GM18511 (cell line): Measurements from ENCODE around the gene FHIT.

ENCODE experiments used
- ATAC-seq: cut with Tn5 transposase; IDR thresholded peaks from one replicate; pipeline ENCODE4 v1.9.1; 2021; ENCODE audit warnings: mild to moderate bottlenecking, moderate library complexity; ENCODE audit not compliant: unreplicated experiment

Gene FHIT

DNA sequence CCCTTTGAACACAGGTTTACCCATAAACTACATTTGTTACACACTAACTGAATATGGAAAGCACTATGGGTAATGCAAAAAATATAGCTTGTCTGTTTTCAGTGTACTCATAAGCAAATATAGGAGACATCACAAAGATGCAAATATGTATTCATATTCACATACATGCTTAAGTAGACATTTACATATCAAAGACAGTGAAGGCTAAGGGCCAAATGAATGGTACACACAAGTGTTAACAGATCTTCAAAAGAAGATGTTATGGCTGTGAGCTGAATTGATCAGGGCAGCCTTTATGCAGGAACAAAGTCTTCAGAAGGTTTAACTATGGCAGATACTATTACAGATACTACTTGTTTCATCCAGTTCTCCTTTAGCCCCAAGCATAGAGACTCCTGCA is 384.1 kb downstream of the FHIT start:
- no peak for ATAC-seq

DNA sequence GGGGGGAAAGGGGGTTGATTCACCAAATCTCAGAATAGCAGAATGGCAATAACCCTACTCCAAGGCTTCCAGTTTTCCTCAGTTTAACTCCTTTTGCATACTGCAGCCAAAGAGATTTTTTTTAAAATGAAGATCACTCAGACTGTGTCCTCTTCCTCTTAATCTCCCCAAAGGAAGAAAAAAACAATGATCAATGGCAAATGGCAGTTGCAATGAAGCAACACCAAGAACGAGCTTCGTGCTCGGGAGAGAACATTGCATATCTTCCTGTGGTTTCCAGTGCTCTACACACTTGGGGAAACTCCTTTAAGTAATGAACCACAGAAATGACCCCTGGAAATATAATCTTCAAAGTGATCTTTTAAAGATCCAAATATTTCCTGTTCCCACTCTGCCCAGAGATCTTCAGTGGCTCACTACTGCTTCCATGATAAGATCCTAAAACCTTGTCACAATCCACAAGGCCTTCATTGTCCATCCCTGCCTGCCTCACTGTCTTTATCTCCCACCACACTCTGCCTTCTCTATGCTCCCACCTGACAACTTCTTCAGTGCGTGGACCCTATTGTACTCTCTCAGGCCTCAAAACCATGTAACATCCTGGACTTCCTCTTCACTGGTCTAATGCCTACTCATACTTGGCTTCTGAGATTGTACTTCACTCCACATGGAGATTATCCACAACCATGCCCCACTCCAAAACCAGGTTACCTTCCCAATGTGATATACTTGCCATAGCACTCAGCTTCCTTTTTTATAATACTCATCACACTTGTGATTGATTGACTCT is 394.8 kb downstream of the FHIT start:
- ATAC-seq, result no peak

DNA sequence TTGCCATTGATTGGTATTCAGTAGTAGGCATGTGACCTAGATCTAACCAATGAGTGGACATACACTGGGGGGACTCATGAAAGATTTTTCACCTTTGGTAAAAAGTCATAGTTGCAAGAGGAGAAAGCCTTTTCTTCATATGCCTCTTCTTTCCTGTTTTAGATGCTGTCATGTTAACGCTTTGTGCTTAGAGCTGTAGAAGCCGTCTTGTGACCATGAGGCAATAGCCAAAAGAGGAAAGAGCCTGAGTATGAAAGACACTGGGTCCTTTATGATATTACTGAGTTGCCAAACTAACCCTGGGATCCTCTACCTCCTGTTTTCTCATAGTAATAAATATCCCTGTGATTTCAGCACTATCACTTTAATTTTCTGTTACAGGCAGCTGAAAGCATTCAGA is 396.0 kb downstream of the FHIT start:
- ATAC-seq, result no peak

- no peak for ATAC-seq
Measured at GRCh38 chr3:60854791-60855190, 396.5 kb downstream of the FHIT start.

DNA sequence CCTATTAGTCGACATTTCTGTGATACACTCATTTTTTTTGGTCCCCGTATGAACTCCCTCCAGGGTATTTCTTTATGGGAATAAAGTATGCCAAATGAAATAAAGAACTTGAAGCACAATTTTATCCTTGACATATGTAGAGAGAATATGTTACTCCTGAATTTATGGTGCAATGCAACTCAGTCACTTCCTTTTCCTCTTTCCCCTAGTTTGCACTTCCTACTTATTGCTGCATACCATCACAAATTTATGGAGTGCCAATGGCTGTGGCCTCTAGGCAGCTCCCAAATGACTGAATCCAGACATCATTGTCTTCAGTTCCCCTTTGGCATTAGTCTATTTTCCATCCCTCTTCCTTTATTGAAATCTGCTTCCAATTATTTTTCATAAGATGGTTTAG is 403.5 kb downstream of the FHIT start:
- no peak for ATAC-seq

DNA sequence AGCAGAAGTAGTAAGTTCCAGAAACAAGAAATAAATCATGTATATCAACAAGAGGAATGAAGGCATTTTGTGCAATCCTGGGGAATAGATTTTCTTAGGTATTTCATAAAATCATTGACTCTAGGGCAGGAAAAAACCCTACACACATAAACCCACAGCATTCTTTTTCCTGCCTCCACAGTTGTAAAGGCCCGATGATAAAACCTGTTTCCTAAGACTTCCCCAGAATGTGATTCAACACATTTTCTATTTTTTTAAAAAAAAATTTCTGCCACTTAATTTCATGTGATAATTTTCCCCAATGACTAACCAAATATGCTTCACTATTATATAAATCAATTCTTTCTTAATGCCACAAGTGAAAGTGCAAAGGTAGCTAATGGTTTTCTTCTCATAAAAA is 407.0 kb downstream of the FHIT start:
- ATAC-seq, result no peak

GRCh38 chr3:60841355-60841754 is 409.9 kb downstream of the FHIT start:
- ATAC-seq, result no peak

- ATAC-seq, result no peak
Measured at GRCh38 chr3:60839246-60839645, 412.0 kb downstream of the FHIT start.

GRCh38 chr3:60835796-60836195 is 415.5 kb downstream of the FHIT start:
- no peak for ATAC-seq

DNA sequence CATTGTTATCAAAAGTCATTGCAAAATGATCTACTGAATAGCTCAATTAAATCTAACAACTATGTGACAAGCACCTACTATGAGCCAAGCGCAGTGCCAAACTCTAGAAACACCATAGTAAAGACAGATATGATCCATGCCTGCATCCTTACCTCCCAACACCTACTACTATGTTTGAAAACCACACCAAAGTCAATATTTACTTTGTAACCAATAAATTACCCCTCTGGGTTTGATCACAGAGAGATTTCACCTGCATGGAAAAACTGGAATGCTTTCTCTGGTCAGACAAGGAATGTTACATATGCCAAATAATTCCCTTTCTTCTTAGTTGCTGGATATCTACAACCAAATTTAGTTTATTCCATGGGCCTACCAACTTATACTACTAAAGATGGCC is 422.2 kb downstream of the FHIT start:
- ATAC-seq, result no peak

DNA sequence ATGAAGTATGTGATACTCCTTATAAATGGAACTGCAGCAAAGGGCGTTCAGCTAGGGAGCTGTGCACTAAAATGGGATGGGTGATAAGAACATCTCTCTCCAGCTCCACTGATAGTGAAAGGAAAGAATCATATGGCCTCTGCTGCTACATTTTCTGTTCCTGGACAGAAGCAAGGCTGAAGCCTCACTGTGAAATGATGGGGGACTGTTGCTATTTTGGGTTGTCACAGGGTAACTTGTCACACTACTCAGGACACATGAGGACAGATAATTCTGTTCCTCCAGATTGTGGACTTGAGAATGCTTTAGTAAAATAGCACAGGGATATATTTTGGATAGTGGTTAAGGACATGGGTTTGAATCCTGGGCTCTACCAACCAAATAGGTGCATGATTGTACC is 423.6 kb downstream of the FHIT start:
- ATAC-seq, result no peak

- no peak for ATAC-seq
Measured at GRCh38 chr3:60826511-60826910, 424.7 kb downstream of the FHIT start.

DNA sequence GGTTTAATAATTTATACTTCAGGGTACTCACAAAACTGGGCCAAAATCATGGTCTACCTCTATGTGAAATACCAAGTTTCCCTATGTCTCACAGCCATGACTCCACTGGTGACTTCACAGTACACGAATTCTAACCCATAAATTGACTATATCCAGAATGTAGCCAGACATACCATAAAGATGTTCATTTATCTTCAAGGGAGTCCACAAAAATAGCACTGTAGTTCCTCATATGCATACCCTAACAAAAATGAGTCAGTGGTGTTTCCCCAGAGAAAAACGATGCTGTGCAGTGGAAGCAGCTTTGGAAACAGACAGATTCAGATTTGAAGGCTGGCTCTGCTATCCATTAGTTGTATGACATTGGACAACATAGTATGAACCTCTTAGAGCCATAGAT is 438.8 kb downstream of the FHIT start:
- peak; percentile 60 for ATAC-seq

- no peak for ATAC-seq
Measured at GRCh38 chr3:60810881-60811280, 440.4 kb downstream of the FHIT start.

- ATAC-seq, result no peak
Measured at GRCh38 chr3:60809857-60810610, 441.2 kb downstream of the FHIT start.

DNA sequence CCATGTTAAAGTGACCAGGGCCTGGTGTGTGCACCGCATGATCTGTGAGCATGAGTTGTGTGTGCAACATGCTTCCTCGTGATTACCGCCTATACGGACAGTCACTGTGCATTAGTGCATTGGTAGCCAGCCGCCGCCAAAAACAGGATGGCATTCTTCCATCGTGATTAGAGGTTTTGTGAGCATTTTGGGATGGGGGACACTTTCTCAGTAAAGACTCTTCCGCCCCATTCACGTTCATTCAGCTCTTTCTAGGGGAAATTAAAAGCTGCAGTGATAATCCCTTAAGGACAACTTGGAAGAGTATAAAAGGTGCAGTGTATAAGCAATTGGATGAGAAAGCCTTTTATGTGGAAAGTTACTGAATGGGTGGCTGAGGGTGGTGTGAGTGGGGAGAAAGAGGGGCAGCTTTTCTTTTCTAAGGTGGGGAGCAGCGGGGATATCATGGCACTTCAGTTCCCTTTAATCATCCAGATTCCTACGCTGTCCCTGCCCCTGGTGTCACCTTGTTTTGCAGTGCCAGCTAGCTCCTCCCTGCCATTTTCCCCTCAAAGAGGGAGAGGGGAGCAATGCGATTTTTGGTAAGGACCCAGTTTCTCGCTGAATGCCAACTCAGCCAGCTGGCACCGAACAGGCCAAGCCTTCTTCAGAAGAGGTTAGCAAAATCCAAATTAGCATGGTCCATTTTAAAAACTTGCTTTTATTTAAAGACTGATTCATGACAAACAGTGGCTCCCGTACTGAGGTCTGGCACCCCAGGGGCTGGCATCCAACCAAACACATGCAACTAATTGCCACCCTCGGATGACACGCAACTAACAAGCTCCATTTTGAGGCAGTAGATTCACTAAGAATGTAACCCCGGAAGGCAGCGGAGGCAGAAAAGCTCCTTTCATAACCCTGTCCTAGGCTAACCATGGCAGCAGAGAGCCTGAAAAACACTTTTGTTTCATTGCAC is 447.8 kb downstream of the FHIT start:
- ATAC-seq, result no peak

DNA sequence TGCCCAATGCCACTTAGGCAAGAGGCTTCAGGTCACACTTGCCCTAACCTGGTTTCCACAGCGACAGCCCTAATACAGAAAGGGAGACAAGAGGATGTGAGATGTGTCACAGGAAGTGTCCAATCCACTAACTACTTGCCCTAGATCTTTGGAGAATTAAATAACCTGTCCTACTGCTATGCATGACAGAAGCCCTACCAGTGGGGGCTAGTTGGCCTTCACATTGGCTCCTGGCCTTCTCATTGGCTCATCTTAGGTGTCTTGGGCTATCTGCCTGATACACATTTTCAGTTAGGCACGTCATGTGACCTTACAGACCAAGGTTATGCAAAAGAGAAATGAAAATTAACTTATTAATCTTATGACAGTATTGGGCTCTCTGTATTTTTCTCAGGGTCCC is 449.9 kb downstream of the FHIT start:
- no peak for ATAC-seq

DNA sequence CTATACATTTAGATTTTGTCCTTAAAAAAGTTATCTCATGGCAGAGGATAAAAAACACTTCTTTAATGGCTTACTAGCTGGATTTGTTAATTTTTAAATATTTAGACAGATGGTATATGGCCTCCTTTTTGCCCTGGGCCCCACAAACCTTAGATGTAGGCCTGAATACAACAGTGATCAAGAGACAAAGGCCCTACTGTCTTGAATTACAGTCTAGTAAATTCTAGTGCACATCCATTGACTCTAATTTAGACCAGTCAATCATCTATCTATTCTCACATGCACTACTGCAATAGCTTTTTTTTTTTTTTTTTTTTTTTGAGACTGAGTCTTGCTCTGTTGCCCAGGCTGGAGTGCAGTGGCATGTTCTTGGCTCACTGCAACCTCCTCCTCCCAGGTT is 452.8 kb downstream of the FHIT start:
- no peak for ATAC-seq

DNA sequence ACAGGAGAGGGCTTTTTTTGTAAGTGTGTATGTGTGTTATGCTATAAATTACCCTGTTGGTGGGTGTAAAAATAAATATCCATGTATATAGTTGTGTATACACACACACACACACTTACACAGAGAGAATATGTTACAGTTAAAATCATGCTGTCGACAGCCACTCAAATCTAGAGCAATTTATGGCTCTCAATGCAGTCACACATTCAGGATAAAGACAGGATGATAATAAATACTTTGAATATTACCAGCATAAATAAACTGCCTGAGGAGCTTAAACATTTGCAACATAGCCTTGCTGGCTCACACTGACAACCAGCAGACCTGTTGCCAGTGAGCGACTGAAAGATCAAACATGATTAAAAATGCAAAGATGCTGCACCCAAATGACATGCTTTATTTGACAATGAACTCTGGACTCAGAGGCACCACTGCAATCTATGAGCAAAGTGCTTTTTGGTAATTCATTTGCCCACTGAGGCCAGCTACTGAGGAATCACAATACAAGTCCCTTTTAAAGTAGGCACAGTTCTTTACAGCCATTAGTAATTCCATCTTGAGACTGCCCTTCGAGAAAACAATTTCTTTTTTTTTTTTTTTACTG is 458.9 kb downstream of the FHIT start:
- ATAC-seq, result no peak

- no peak for ATAC-seq
Measured at GRCh38 chr3:60788185-60788584, 463.1 kb downstream of the FHIT start.

DNA sequence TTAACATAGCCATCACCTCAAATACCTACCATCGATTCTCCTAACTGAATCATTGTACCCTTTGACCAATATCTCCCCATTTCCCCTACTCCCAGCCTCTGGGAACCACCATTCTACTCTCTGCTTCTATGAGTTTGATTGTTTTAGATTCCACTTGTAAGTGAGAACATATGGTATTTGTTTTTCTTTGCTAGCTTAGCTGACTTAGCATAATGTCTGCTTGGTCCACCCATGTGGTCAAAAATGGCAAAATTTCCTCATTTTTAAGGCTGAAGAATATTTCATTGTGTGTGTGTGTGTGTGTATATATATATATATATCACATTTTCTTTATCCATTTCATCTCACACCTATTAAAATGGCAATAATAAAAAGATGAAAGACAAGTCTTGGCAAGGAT is 469.3 kb downstream of the FHIT start:
- no peak for ATAC-seq
